ENCODE data around the gene TSPAN13. TPM values are rescaled to one million over a fixed set of nuclear protein-coding genes. Genes with fewer than 3 reads are reported as not detected.

The TSPAN13 gene
- total and polyA plus RNA-seq, 7 donors: 4.8 to 16.2 (median 8.9) TPM

DNA sequence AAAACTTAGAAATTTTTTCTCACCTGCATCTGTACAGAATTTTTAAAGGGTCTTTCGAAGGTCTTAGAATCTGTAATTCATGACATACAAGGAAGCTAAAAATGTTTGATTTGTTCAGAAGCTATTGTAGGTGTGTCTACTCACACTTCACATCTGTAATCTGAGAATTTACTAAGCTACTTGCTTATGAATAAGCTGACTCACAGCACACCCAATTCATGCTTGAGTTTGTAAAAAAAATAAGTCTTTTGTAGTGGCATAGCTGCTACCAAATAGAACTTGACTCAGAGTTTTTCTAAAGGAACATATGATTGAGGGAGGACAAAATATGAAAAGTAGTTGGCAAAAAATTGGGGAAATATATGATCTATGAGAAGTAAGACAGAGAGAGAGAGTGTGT lies 64.0 kb downstream of the TSPAN13 start:
- TF ChIP-seq, protein P1, sequence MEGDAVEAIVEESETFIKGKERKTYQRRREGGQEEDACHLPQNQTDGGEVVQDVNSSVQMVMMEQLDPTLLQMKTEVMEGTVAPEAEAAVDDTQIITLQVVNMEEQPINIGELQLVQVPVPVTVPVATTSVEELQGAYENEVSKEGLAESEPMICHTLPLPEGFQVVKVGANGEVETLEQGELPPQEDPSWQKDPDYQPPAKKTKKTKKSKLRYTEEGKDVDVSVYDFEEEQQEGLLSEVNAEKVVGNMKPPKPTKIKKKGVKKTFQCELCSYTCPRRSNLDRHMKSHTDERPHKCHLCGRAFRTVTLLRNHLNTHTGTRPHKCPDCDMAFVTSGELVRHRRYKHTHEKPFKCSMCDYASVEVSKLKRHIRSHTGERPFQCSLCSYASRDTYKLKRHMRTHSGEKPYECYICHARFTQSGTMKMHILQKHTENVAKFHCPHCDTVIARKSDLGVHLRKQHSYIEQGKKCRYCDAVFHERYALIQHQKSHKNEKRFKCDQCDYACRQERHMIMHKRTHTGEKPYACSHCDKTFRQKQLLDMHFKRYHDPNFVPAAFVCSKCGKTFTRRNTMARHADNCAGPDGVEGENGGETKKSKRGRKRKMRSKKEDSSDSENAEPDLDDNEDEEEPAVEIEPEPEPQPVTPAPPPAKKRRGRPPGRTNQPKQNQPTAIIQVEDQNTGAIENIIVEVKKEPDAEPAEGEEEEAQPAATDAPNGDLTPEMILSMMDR (IDR thresholded peaks at IDR 0.05): no peak
- intact Hi-C loops (cut with DNase I): no loop called here
- ATAC-seq (no peak), DNase-seq (no peak)
- no peaks in the 10 kb centered on the region for H3K9me3 ChIP-seq
- H3K4me1 ChIP-seq: no peaks in the 10 kb centered on the region
- WGBS, 3 donors: 87 to 90% (median 89%) methylated on average over 1 of the region's 1 CpG
- no peak overlapping the region for H3K27ac ChIP-seq
- no peak overlapping the region for H3K4me3 ChIP-seq
- H3K36me3 ChIP-seq (ENCODE audit: insufficient read depth in 1 of 2, low read depth in 1 of 2): no peaks in the 10 kb centered on the region
- no peaks in the 10 kb centered on the region for H3K27me3 ChIP-seq (ENCODE audit: insufficient read depth in 3 of 3, low read length in 2 of 3)

DNA sequence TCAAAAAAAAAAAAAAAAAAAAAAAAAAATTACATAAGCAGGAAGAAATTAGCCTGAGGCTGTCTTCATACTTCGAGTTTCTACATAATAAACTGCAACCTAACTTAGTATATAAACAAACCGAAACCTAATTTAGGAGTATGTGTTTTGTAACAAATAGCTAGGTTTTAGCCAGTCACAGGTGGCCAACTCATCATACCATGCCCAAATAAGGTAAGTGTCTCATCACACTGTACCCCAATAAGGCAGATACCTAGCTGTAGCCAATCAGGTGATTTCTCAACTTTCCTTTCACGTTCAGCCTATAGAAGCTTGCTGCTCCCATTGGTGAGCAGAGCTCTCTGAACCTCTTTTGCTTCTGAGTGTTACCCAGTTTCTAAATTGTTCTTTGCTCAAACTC lies 65.2 kb downstream of the TSPAN13 start:
- Histone ChIP-seq H3K36me3 (ENCODE audit: insufficient read depth in 1 of 2, low read depth in 1 of 2) (no peaks in the 10 kb centered on the region), H3K27ac (no peak overlapping the region), H3K27me3 (ENCODE audit: insufficient read depth in 3 of 3, low read length in 2 of 3) (no peaks in the 10 kb centered on the region), H3K4me3 (no peak overlapping the region), H3K4me1 (no peaks in the 10 kb centered on the region), H3K9me3 (no peaks in the 10 kb centered on the region)
- DNase-seq (no peak), ATAC-seq (no peak)
- TF ChIP-seq, protein P1 (IDR thresholded peaks at IDR 0.05): no peak
- 87 to 90% (median 89%) methylated on average over 3 of the region's 3 CpGs for WGBS, 3 donors
- intact Hi-C loops (cut with DNase I): no loop called here

DNA sequence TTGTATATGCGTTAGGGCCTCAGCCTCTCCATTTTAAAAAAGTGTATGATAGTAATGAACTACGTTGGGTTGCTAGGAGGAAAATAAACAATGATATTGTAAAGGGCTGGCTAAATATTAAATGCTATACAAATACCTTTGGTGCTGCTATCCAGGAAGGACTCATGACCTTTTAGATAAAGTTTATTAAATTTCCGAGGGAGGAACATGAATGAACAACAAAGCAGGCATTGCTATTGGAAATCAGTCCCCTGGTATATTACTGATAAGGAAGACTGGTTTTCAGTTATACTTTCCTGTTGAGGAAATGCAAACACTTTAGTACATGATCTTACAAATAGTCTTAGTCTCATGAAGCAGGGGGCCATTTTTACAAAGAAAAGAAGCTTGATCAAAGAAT lies 68.5 kb downstream of the TSPAN13 start:
- Histone ChIP-seq H3K27ac (no peak overlapping the region), H3K9me3 (no peaks in the 10 kb centered on the region), H3K36me3 (ENCODE audit: insufficient read depth in 1 of 2, low read depth in 1 of 2) (no peaks in the 10 kb centered on the region), H3K4me3 (no peak overlapping the region), H3K27me3 (ENCODE audit: insufficient read depth in 3 of 3, low read length in 2 of 3) (no peaks in the 10 kb centered on the region), H3K4me1 (no peaks in the 10 kb centered on the region)
- intact Hi-C loops (cut with DNase I): no loop called here
- WGBS, 3 donors: 60 to 69% (median 65%) methylated on average over 3 of the region's 3 CpGs
- no peak for ATAC-seq
- DNase-seq: no peak
- TF ChIP-seq, protein P1 (IDR thresholded peaks at IDR 0.05): no peak

DNA sequence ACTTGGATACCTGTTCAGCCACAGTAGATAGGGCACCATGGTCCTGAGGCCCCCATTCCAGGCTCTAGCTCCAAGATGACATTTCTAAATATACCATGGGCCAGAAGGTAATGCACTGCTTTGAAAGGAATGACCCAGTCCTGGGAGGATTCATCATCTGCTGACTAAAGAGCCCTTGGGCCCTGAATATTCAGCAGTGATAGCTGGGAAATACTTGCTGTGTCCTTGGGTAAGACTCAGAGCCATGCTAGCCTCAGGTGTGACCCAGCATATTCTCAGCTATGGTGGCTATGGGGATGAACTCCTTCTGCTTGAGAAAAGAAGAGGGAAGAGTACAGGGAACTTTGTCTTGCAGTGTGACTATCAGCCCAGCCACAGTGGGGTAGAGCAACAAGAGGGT lies 72.5 kb downstream of the TSPAN13 start:
- no peak for DNase-seq
- H3K9me3 ChIP-seq: peaks cover 4% of the 10 kb centered on the region
- H3K36me3 ChIP-seq (ENCODE audit: insufficient read depth in 1 of 2, low read depth in 1 of 2): no peaks in the 10 kb centered on the region
- H3K27me3 ChIP-seq (ENCODE audit: insufficient read depth in 3 of 3, low read length in 2 of 3): no peaks in the 10 kb centered on the region
- intact Hi-C loops (cut with DNase I): no loop called here
- H3K4me3 ChIP-seq: no peak overlapping the region
- no peak for ATAC-seq
- TF ChIP-seq, protein P1 (IDR thresholded peaks at IDR 0.05): no peak
- H3K27ac ChIP-seq: no peak overlapping the region
- no peaks in the 10 kb centered on the region for H3K4me1 ChIP-seq

DNA sequence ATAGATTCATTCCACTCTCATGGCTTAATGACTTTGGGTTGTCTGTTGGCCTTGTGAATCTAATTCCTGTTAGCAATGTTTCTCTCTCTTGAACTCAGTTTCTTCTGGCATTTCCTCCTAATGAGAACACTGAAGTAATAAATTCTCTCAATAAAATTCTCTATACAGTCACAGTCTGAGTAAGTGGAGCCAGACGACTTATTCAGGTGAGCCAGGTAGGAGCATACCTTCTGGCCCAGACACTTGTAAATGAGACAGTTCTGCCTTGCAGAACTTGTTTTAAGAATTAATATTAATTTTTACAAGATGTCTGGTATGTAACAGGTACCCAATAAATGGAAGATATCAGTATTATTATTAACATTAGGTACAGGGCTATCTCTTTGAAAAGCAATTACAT lies 79.8 kb downstream of the TSPAN13 start:
- no peak overlapping the region for H3K27ac ChIP-seq
- intact Hi-C loops (cut with DNase I): no loop called here
- H3K9me3 ChIP-seq: peaks cover 4% of the 10 kb centered on the region
- H3K36me3 ChIP-seq (ENCODE audit: insufficient read depth in 1 of 2, low read depth in 1 of 2): no peaks in the 10 kb centered on the region
- TF ChIP-seq, protein P1 (IDR thresholded peaks at IDR 0.05): no peak
- H3K4me3 ChIP-seq: no peak overlapping the region
- no peaks in the 10 kb centered on the region for H3K27me3 ChIP-seq (ENCODE audit: insufficient read depth in 3 of 3, low read length in 2 of 3)
- H3K4me1 ChIP-seq: no peaks in the 10 kb centered on the region
- ATAC-seq (no peak), DNase-seq (no peak)
- WGBS, 3 donors: 70 to 89% (median 75%) methylated on average over 1 of the region's 1 CpG

All from psoas muscle (tissue), 8 donors.